Pons (tissue), 1 donor: ENCODE results near the gene CPTP.

Experiments used
- DNase-seq: peaks from one replicate; pipeline ENCODE4 v3.0.0-alpha.2; 2016; ENCODE audit warnings: low spot score

The CPTP gene

GRCh38 chr1:1349256-1350012, 24.8 kb downstream of the CPTP start, which contains the start of gene DVL1:
DVL1 (minus strand) TSS chr1:1349418; CDS start chr1:1349065, 353 bp downstream.
- DNase-seq, result no peak

- DNase-seq, result no peak
Observed at GRCh38 chr1:1351511-1352427, 27.2 kb downstream of the CPTP start.

GRCh38 chr1:1352786-1353388, 28.3 kb downstream of the CPTP start:
- DNase-seq, result no peak

- DNase-seq, result no peak
Observed at GRCh38 chr1:1353389-1354151, 29.0 kb downstream of the CPTP start.

GRCh38 chr1:1354271-1355247, 30.0 kb downstream of the CPTP start:
- DNase-seq, result no peak

- no peak for DNase-seq
Observed at GRCh38 chr1:1355416-1355815, 30.8 kb downstream of the CPTP start.

- DNase-seq, result no peak
Observed at GRCh38 chr1:1356166-1356795, 31.7 kb downstream of the CPTP start.

- DNase-seq, result no peak
Observed at GRCh38 chr1:1356796-1357401, 32.3 kb downstream of the CPTP start.

- no peak for DNase-seq
Observed at GRCh38 chr1:1357871-1358432, 33.4 kb downstream of the CPTP start.

- no peak for DNase-seq
Observed at GRCh38 chr1:1358433-1359271, 34.0 kb downstream of the CPTP start, which contains the start of gene MXRA8. MXRA8 (minus strand) TSS chr1:1358555; CDS start chr1:1358504, 51 bp downstream.

- DNase-seq, result no peak
Observed at GRCh38 chr1:1359308-1359663, 34.7 kb downstream of the CPTP start.

GRCh38 chr1:1359664-1360468, 35.3 kb downstream of the CPTP start:
- DNase-seq, result no peak

- DNase-seq, result no peak
Observed at GRCh38 chr1:1360506-1361169, 36.0 kb downstream of the CPTP start.

GRCh38 chr1:1361233-1361981, 36.8 kb downstream of the CPTP start:
- no peak for DNase-seq

- DNase-seq, result no peak
Observed at GRCh38 chr1:1361982-1362423, 37.4 kb downstream of the CPTP start.

- no peak for DNase-seq
Observed at GRCh38 chr1:1364266-1364665, 39.7 kb downstream of the CPTP start.
